Fibroblast of skin of left quadriceps (primary cell): ENCODE measurements around the gene SIVA1.

Source experiments
- DNase-seq, 2 experiments: peaks; one replicate each; pipeline ENCODE4 v3.0.0-alpha.2; 2013; ENCODE audit warnings: low read depth in 2 of 2

Gene SIVA1

GRCh38 chr14:104771374-104771773 lies 18.4 kb downstream of the SIVA1 start:
- DNase-seq, result no peak

GRCh38 chr14:104771918-104772706 lies 19.2 kb downstream of the SIVA1 start:
- no peak for DNase-seq

- DNase-seq, result no peak
Observed at GRCh38 chr14:104772707-104773504, 20.0 kb downstream of the SIVA1 start.

GRCh38 chr14:104773505-104774452 lies 20.8 kb downstream of the SIVA1 start:
- no peak for DNase-seq

- DNase-seq, result no peak
Observed at GRCh38 chr14:104774453-104775072, 21.6 kb downstream of the SIVA1 start.

GRCh38 chr14:104775073-104775489 lies 22.1 kb downstream of the SIVA1 start:
- DNase-seq, result no peak

- DNase-seq, result no peak
Observed at GRCh38 chr14:104776481-104776880, 23.5 kb downstream of the SIVA1 start.

- DNase-seq, result no peak
Observed at GRCh38 chr14:104776961-104777807, 24.2 kb downstream of the SIVA1 start.

GRCh38 chr14:104777808-104778249 lies 24.9 kb downstream of the SIVA1 start:
- no peak for DNase-seq

GRCh38 chr14:104778694-104779331 lies 25.9 kb downstream of the SIVA1 start:
- no peak for DNase-seq

GRCh38 chr14:104779776-104780512 lies 27.0 kb downstream of the SIVA1 start:
- no peak for DNase-seq

- no peak for DNase-seq
Observed at GRCh38 chr14:104780513-104781030, 27.6 kb downstream of the SIVA1 start.

GRCh38 chr14:104781271-104782077 lies 28.5 kb downstream of the SIVA1 start:
- DNase-seq, result no peak

- no peak for DNase-seq
Observed at GRCh38 chr14:104782086-104782807, 29.3 kb downstream of the SIVA1 start.

- no peak for DNase-seq
Observed at GRCh38 chr14:104782808-104783139, 29.8 kb downstream of the SIVA1 start.

GRCh38 chr14:104783484-104784217 lies 30.7 kb downstream of the SIVA1 start:
- no peak for DNase-seq

- DNase-seq, result no peak
Observed at GRCh38 chr14:104784218-104784568, 31.2 kb downstream of the SIVA1 start.
